HEK293 (cell line): ENCODE results near the gene KIF26B.

ENCODE experiments used
- CTCF ChIA-PET: fragments of 350-600 bp; formaldehyde crosslinking; extraction: SDS; loops from one replicate; lab custom pipeline; 2021; ENCODE audit warnings: antibody characterized with exemption; lab: Yijun Ruan, JAX
- POLR2A ChIA-PET: fragments of 300-600 bp; formaldehyde crosslinking; extraction: SDS; loops from one replicate; lab custom pipeline; 2020; ENCODE audit warnings: antibody characterized with exemption, inconsistent platforms; lab: Yijun Ruan, JAX
- H3K27ac ChIP-seq: fragments of 200-500 bp; sonication (Bioruptor generic); 2 replicates; pipeline ENCODE4 v1.5.1; 2014; ENCODE audit warnings: low read depth, low read length, control low read depth, inconsistent platforms; ENCODE audit errors: extremely low read depth
- H3K36me3 ChIP-seq, 2 experiments: fragments of 200-500 bp in 1 of 2; sonication (Bioruptor generic) in 1 of 2; 1 replicate in 1 of 2; 2 replicates in 1 of 2; pipeline ENCODE4 v1.5.1; 2014 to 2017; ENCODE audit warnings: inconsistent platforms in 2 of 2, low read length in 2 of 2; ENCODE audit not compliant: control insufficient read depth in 2 of 2, insufficient read depth in 1 of 2
- H3K4me1 ChIP-seq: fragments of 200-500 bp; sonication (Bioruptor generic); 2 replicates; pipeline ENCODE4 v1.5.1; 2014; ENCODE audit warnings: mild to moderate bottlenecking, low read length, inconsistent platforms; ENCODE audit not compliant: control insufficient read depth, insufficient read depth
- H3K4me3 ChIP-seq: 2 replicates; pipeline ENCODE4 v1.5.1; 2011; ENCODE audit warnings: low read depth, mild to moderate bottlenecking, control low read depth, low read length, moderate library complexity
- H3K9me3 ChIP-seq: fragments of 200-500 bp; sonication (Bioruptor generic); 2 replicates; pipeline ENCODE4 v1.5.1; 2014; ENCODE audit warnings: low read depth, low read length, inconsistent platforms; ENCODE audit not compliant: control insufficient read depth, insufficient read depth
- GLI4 ChIP-seq: fragments of 450-650 bp; formaldehyde crosslinking; IDR thresholded peaks from 2 replicates; pipeline ENCODE4 v1.5.1; 2016; ENCODE audit warnings: missing biosample characterization, missing genetic modification characterization
- KLF17 ChIP-seq: fragments of 450-650 bp; formaldehyde crosslinking; IDR thresholded peaks from 2 replicates; pipeline ENCODE4 v1.5.1; 2016; ENCODE audit warnings: missing biosample characterization, missing genetic modification characterization
- PRDM10 ChIP-seq: fragments of 450-650 bp; formaldehyde crosslinking; IDR thresholded peaks from 2 replicates; pipeline ENCODE4 v1.5.1; 2016; ENCODE audit warnings: missing biosample characterization, missing genetic modification characterization
- ZBTB6 ChIP-seq: fragments of 450-650 bp; formaldehyde crosslinking; IDR thresholded peaks from 2 replicates; pipeline ENCODE4 v1.5.1; 2017; ENCODE audit warnings: missing biosample characterization, missing genetic modification characterization
- ZNF121 ChIP-seq: fragments of 450-650 bp; formaldehyde crosslinking; IDR thresholded peaks from 2 replicates; pipeline ENCODE4 v1.5.1; 2016; ENCODE audit warnings: missing biosample characterization, missing genetic modification characterization
- ZNF148 ChIP-seq: fragments of 450-650 bp; formaldehyde crosslinking; IDR thresholded peaks from 2 replicates; pipeline ENCODE4 v1.5.0; 2017; ENCODE audit warnings: missing biosample characterization, missing genetic modification characterization, borderline replicate concordance
- ZNF174 ChIP-seq: fragments of 450-650 bp; formaldehyde crosslinking; IDR thresholded peaks from 2 replicates; pipeline ENCODE4 v1.5.0; 2017; ENCODE audit warnings: missing biosample characterization, mild to moderate bottlenecking, missing genetic modification characterization
- ZNF202 ChIP-seq: fragments of 450-650 bp; formaldehyde crosslinking; IDR thresholded peaks from 2 replicates; pipeline ENCODE4 v1.5.1; 2016; ENCODE audit warnings: missing biosample characterization, missing genetic modification characterization, borderline replicate concordance
- ZNF211 ChIP-seq: fragments of 450-650 bp; formaldehyde crosslinking; IDR thresholded peaks from 2 replicates; pipeline ENCODE4 v1.5.1; 2016; ENCODE audit warnings: low read depth, missing biosample characterization, missing genetic modification characterization
- ZNF311 ChIP-seq: fragments of 450-650 bp; formaldehyde crosslinking; IDR thresholded peaks from 2 replicates; pipeline ENCODE4 v1.5.1; 2017; ENCODE audit warnings: missing biosample characterization, missing genetic modification characterization, borderline replicate concordance
- ZNF350 ChIP-seq: fragments of 450-650 bp; formaldehyde crosslinking; IDR thresholded peaks from 2 replicates; pipeline ENCODE4 v1.5.0; 2017; ENCODE audit warnings: missing biosample characterization, mild to moderate bottlenecking, missing genetic modification characterization
- ZNF362 ChIP-seq: fragments of 450-650 bp; formaldehyde crosslinking; IDR thresholded peaks from 2 replicates; pipeline ENCODE4 v1.5.1; 2016; ENCODE audit warnings: missing biosample characterization, missing genetic modification characterization
- ZNF426 ChIP-seq: fragments of 450-650 bp; formaldehyde crosslinking; IDR thresholded peaks from 2 replicates; pipeline ENCODE4 v1.5.1; 2017; ENCODE audit warnings: missing biosample characterization, missing genetic modification characterization, mild to moderate bottlenecking, inconsistent platforms, moderate library complexity
- ZNF514 ChIP-seq: fragments of 450-650 bp; formaldehyde crosslinking; IDR thresholded peaks from 2 replicates; pipeline ENCODE4 v1.5.1; 2016; ENCODE audit warnings: missing biosample characterization, missing genetic modification characterization
- ZNF561 ChIP-seq: fragments of 450-650 bp; IDR thresholded peaks from 2 replicates; pipeline ENCODE4 v1.5.1; 2018; ENCODE audit warnings: missing biosample characterization, missing genetic modification characterization, borderline replicate concordance
- ZNF645 ChIP-seq: fragments of 450-650 bp; formaldehyde crosslinking; IDR thresholded peaks from 2 replicates; pipeline ENCODE4; 2016; ENCODE audit warnings: missing biosample characterization, missing genetic modification characterization
- ZNF692 ChIP-seq: fragments of 450-650 bp; formaldehyde crosslinking; IDR thresholded peaks from 2 replicates; pipeline ENCODE4 v1.5.1; 2016; ENCODE audit warnings: missing biosample characterization, missing genetic modification characterization
- ZNF704 ChIP-seq: fragments of 450-650 bp; formaldehyde crosslinking; IDR thresholded peaks from 2 replicates; pipeline ENCODE4 v1.5.1; 2016; ENCODE audit warnings: missing biosample characterization, missing genetic modification characterization
- ZNF785 ChIP-seq: fragments of 450-650 bp; formaldehyde crosslinking; IDR thresholded peaks from 2 replicates; pipeline ENCODE4 v1.5.1; 2016; ENCODE audit warnings: missing biosample characterization, missing genetic modification characterization
- ZNF843 ChIP-seq: fragments of 450-650 bp; formaldehyde crosslinking; IDR thresholded peaks from 2 replicates; pipeline ENCODE4 v1.5.1; 2016; ENCODE audit warnings: missing biosample characterization, missing genetic modification characterization

Gene KIF26B

GRCh38 chr1:245561665-245562234, 407.0 kb downstream of the KIF26B start:
- ChIA-PET CTCF (no interaction called here), POLR2A (no interaction called here)
- Histone ChIP-seq H3K27ac (no peak overlapping the region), H3K4me1 (no peaks in the 10 kb centered on the region), H3K36me3 (no peaks in the 10 kb centered on the region), H3K4me3 (no peak overlapping the region), H3K9me3 (no peaks in the 10 kb centered on the region)
- TF ChIP-seq ZNF148 (tag by site-specific recombination) (no peak), ZNF704 (tag by site-specific recombination) (no peak), ZNF362 (tag by site-specific recombination) (no peak), ZNF843 (tag by site-specific recombination) (no peak), ZNF350 (no peak)

- Histone ChIP-seq H3K4me1 (no peaks in the 10 kb centered on the region), H3K9me3 (no peaks in the 10 kb centered on the region), H3K36me3 (no peaks in the 10 kb centered on the region), H3K4me3 (no peak overlapping the region), H3K27ac (no peak overlapping the region)
- ChIA-PET POLR2A (no interaction called here), CTCF (no interaction called here)
- no peak for TF ChIP-seq ZNF514
- TF ChIP-seq ZNF561 (tag by site-specific recombination): no peak
- TF ChIP-seq ZNF426 (tag by site-specific recombination): no peak
- TF ChIP-seq ZNF311 (tag by site-specific recombination): no peak
- no peak for TF ChIP-seq ZNF692 (tag by site-specific recombination)
- no peak for TF ChIP-seq ZNF174
- no peak for TF ChIP-seq ZNF645 (tag by site-specific recombination)
- TF ChIP-seq ZNF121 (tag by site-specific recombination): no peak
- TF ChIP-seq GLI4 (tag by site-specific recombination): no peak
- TF ChIP-seq KLF17 (tag by site-specific recombination): no peak
- TF ChIP-seq ZNF785: no peak
- no peak for TF ChIP-seq ZBTB6 (tag by site-specific recombination)
- TF ChIP-seq PRDM10 (tag by site-specific recombination): no peak
- no peak for TF ChIP-seq ZNF211 (tag by site-specific recombination)
- TF ChIP-seq ZNF202 (tag by site-specific recombination): no peak
Observed at GRCh38 chr1:245566134-245566533, 411.3 kb downstream of the KIF26B start.
